IPS-20b (cell line): ENCODE data around the gene TMEM164.

Source experiments
- H3K27ac ChIP-seq: one replicate; pipeline ENCODE4 v1.5.1; 2013; ENCODE audit warnings: low read length
- H3K27me3 ChIP-seq: 2 replicates; pipeline ENCODE4 v1.6.1; 2013; ENCODE audit warnings: mild to moderate bottlenecking, low read length, inconsistent platforms; ENCODE audit not compliant: insufficient read depth
- H3K36me3 ChIP-seq: 2 replicates; pipeline ENCODE4 v1.6.1; 2013; ENCODE audit warnings: low read depth, mild to moderate bottlenecking, inconsistent platforms, low read length, moderate library complexity; ENCODE audit not compliant: insufficient read depth
- H3K4me1 ChIP-seq: 2 replicates; pipeline ENCODE4 v1.6.1; 2013; ENCODE audit warnings: mild to moderate bottlenecking, control low read depth, inconsistent platforms, low read length, moderate library complexity; ENCODE audit not compliant: insufficient read depth
- H3K4me3 ChIP-seq: 2 replicates; pipeline ENCODE4 v1.5.1; 2013; ENCODE audit warnings: mild to moderate bottlenecking, low read length, inconsistent platforms
- H3K9ac ChIP-seq: 2 replicates; pipeline ENCODE4 v1.6.1; 2013; ENCODE audit warnings: low read depth, mild to moderate bottlenecking, inconsistent platforms, low read length, moderate library complexity
- H3K9me3 ChIP-seq: 2 replicates; pipeline ENCODE4 v1.6.1; 2013; ENCODE audit warnings: mild to moderate bottlenecking, low read depth, low read length, inconsistent platforms; ENCODE audit not compliant: insufficient read depth

TMEM164 gene

GRCh38 chrX:110006161-110006560, 3.2 kb downstream of the TMEM164 start:
- Histone ChIP-seq H3K9ac (no peak overlapping the region), H3K36me3 (no peaks in the 10 kb centered on the region), H3K27me3 (no peaks in the 10 kb centered on the region), H3K4me1 (peaks cover 4% of the 10 kb centered on the region), H3K9me3 (no peaks in the 10 kb centered on the region), H3K4me3 (no peak overlapping the region), H3K27ac (no peak overlapping the region)

- Histone ChIP-seq H3K4me1 (peaks cover 4% of the 10 kb centered on the region), H3K36me3 (no peaks in the 10 kb centered on the region; the same call in 1 of the 2 replicates), H3K27me3 (no peaks in the 10 kb centered on the region), H3K4me3 (no peak overlapping the region), H3K9ac (no peak overlapping the region), H3K27ac (no peak overlapping the region), H3K9me3 (no peaks in the 10 kb centered on the region)
Measured at GRCh38 chrX:110006821-110007375, 4.0 kb downstream of the TMEM164 start.

- H3K36me3 ChIP-seq: no peaks in the 10 kb centered on the region; the same call in 1 of the 2 replicates
- H3K4me1 ChIP-seq: peaks cover 4% of the 10 kb centered on the region
- H3K9ac ChIP-seq: no peak overlapping the region
- no peak overlapping the region for H3K27ac ChIP-seq
- H3K4me3 ChIP-seq: no peak overlapping the region
- no peaks in the 10 kb centered on the region for H3K27me3 ChIP-seq
- H3K9me3 ChIP-seq: no peaks in the 10 kb centered on the region
Measured at GRCh38 chrX:110008011-110008635, 5.2 kb downstream of the TMEM164 start.

- H3K27me3 ChIP-seq: no peaks in the 10 kb centered on the region
- no peak overlapping the region for H3K9ac ChIP-seq
- peaks cover 4% of the 10 kb centered on the region; the same call in 1 of the 2 replicates for H3K4me1 ChIP-seq
- peaks cover 4% of the 10 kb centered on the region; the same call in 1 of the 2 replicates for H3K36me3 ChIP-seq
- no peak overlapping the region for H3K4me3 ChIP-seq
- no peaks in the 10 kb centered on the region for H3K9me3 ChIP-seq
- H3K27ac ChIP-seq: no peak overlapping the region
Measured at GRCh38 chrX:110012818-110013485, 10.0 kb downstream of the TMEM164 start.

- Histone ChIP-seq H3K4me3 (no peak overlapping the region), H3K9ac (no peak overlapping the region), H3K36me3 (peaks cover 4% of the 10 kb centered on the region; the same call in 1 of the 2 replicates), H3K27me3 (no peaks in the 10 kb centered on the region), H3K9me3 (no peaks in the 10 kb centered on the region), H3K27ac (no peak overlapping the region), H3K4me1 (peaks cover 4% of the 10 kb centered on the region; the same call in 1 of the 2 replicates)
Measured at GRCh38 chrX:110013968-110014367, 11.1 kb downstream of the TMEM164 start.

GRCh38 chrX:110015032-110015431, 12.1 kb downstream of the TMEM164 start:
- Histone ChIP-seq H3K4me1 (no peaks in the 10 kb centered on the region), H3K36me3 (peaks cover 4% of the 10 kb centered on the region; the same call in 1 of the 2 replicates), H3K4me3 (no peak overlapping the region), H3K9me3 (no peaks in the 10 kb centered on the region), H3K9ac (no peak overlapping the region), H3K27me3 (no peaks in the 10 kb centered on the region), H3K27ac (no peak overlapping the region)

- no peaks in the 10 kb centered on the region for H3K27me3 ChIP-seq
- H3K36me3 ChIP-seq: peaks cover 4% of the 10 kb centered on the region; the same call in 1 of the 2 replicates
- H3K27ac ChIP-seq: no peak overlapping the region
Measured at GRCh38 chrX:110015915-110016314, 13.0 kb downstream of the TMEM164 start.

GRCh38 chrX:110020536-110020935, 17.6 kb downstream of the TMEM164 start:
- H3K9ac ChIP-seq: no peak overlapping the region
- 0 out of 2 replicates have a peak, but pooled peaks cover 4% of the 10 kb centered on the region for H3K36me3 ChIP-seq
- H3K27ac ChIP-seq: no peak overlapping the region
- H3K4me3 ChIP-seq: no peak overlapping the region
- H3K9me3 ChIP-seq: no peaks in the 10 kb centered on the region
- no peaks in the 10 kb centered on the region for H3K27me3 ChIP-seq
- no peaks in the 10 kb centered on the region for H3K4me1 ChIP-seq

More at GRCh38 chrX:110015915-110016314, 13.0 kb downstream of the TMEM164 start:
- Histone ChIP-seq H3K9ac (no peak overlapping the region), H3K4me1 (no peaks in the 10 kb centered on the region), H3K9me3 (no peaks in the 10 kb centered on the region), H3K4me3 (no peak overlapping the region)

- no peaks in the 10 kb centered on the region for H3K27me3 ChIP-seq
- H3K4me3 ChIP-seq: no peak overlapping the region
- no peak overlapping the region for H3K27ac ChIP-seq
- H3K9ac ChIP-seq: no peak overlapping the region
- 0 out of 2 replicates have a peak, but pooled peaks cover 4% of the 10 kb centered on the region for H3K36me3 ChIP-seq
- H3K9me3 ChIP-seq: no peaks in the 10 kb centered on the region
- no peaks in the 10 kb centered on the region; the same call in 1 of the 2 replicates for H3K4me1 ChIP-seq
Measured at GRCh38 chrX:110021258-110022022, 18.5 kb downstream of the TMEM164 start.

- no peaks in the 10 kb centered on the region for H3K9me3 ChIP-seq
- no peak overlapping the region for H3K27ac ChIP-seq
- no peak overlapping the region for H3K9ac ChIP-seq
- no peaks in the 10 kb centered on the region for H3K36me3 ChIP-seq
- no peaks in the 10 kb centered on the region for H3K27me3 ChIP-seq
- no peaks in the 10 kb centered on the region; the same call in 1 of the 2 replicates for H3K4me1 ChIP-seq
- no peak overlapping the region for H3K4me3 ChIP-seq
Measured at GRCh38 chrX:110022599-110023448, 19.9 kb downstream of the TMEM164 start.

GRCh38 chrX:110025395-110025794, 22.5 kb downstream of the TMEM164 start:
- H3K27ac ChIP-seq: no peak overlapping the region
- H3K36me3 ChIP-seq: no peaks in the 10 kb centered on the region
- H3K4me1 ChIP-seq: no peaks in the 10 kb centered on the region; the same call in 1 of the 2 replicates
- H3K9me3 ChIP-seq: no peaks in the 10 kb centered on the region
- H3K9ac ChIP-seq: no peak overlapping the region
- no peaks in the 10 kb centered on the region for H3K27me3 ChIP-seq
- no peak overlapping the region for H3K4me3 ChIP-seq
